HEK293 (cell line): ENCODE measurements around the gene SOCS1.

Experiments used
- CTCF ChIA-PET: fragments of 350-600 bp; formaldehyde crosslinking; extraction: SDS; loops from one replicate; lab custom pipeline; 2021; ENCODE audit warnings: antibody characterized with exemption; lab: Yijun Ruan, JAX
- POLR2A ChIA-PET: fragments of 300-600 bp; formaldehyde crosslinking; extraction: SDS; loops from one replicate; lab custom pipeline; 2020; ENCODE audit warnings: antibody characterized with exemption, inconsistent platforms; lab: Yijun Ruan, JAX
- H3K27ac ChIP-seq: fragments of 200-500 bp; sonication (Bioruptor generic); 2 replicates; pipeline ENCODE4 v1.5.1; 2014; ENCODE audit warnings: low read depth, low read length, control low read depth, inconsistent platforms; ENCODE audit errors: extremely low read depth
- H3K36me3 ChIP-seq, 2 experiments: fragments of 200-500 bp in 1 of 2; sonication (Bioruptor generic) in 1 of 2; 1 replicate in 1 of 2; 2 replicates in 1 of 2; pipeline ENCODE4 v1.5.1; 2014 to 2017; ENCODE audit warnings: inconsistent platforms in 2 of 2, low read length in 2 of 2; ENCODE audit not compliant: control insufficient read depth in 2 of 2, insufficient read depth in 1 of 2
- H3K4me1 ChIP-seq: fragments of 200-500 bp; sonication (Bioruptor generic); 2 replicates; pipeline ENCODE4 v1.5.1; 2014; ENCODE audit warnings: mild to moderate bottlenecking, low read length, inconsistent platforms; ENCODE audit not compliant: control insufficient read depth, insufficient read depth
- H3K4me3 ChIP-seq: 2 replicates; pipeline ENCODE4 v1.5.1; 2011; ENCODE audit warnings: low read depth, mild to moderate bottlenecking, control low read depth, low read length, moderate library complexity
- H3K9me3 ChIP-seq: fragments of 200-500 bp; sonication (Bioruptor generic); 2 replicates; pipeline ENCODE4 v1.5.1; 2014; ENCODE audit warnings: low read depth, low read length, inconsistent platforms; ENCODE audit not compliant: control insufficient read depth, insufficient read depth
- BCL11B ChIP-seq: fragments of 450-650 bp; formaldehyde crosslinking; IDR thresholded peaks from 2 replicates; pipeline ENCODE4 v1.5.1; 2016; ENCODE audit warnings: low read depth, missing biosample characterization, missing genetic modification characterization
- EGR2 ChIP-seq: fragments of 450-650 bp; formaldehyde crosslinking; IDR thresholded peaks from 2 replicates; pipeline ENCODE4 v1.5.1; 2016; ENCODE audit warnings: low read depth, missing biosample characterization, missing genetic modification characterization
- GFI1B ChIP-seq: fragments of 450-650 bp; formaldehyde crosslinking; IDR thresholded peaks from 2 replicates; pipeline ENCODE4 v1.5.1; 2016; ENCODE audit warnings: missing biosample characterization, missing genetic modification characterization
- GLIS1 ChIP-seq: fragments of 450-650 bp; formaldehyde crosslinking; IDR thresholded peaks from 2 replicates; pipeline ENCODE4 v1.5.1; 2016; ENCODE audit warnings: missing biosample characterization, missing genetic modification characterization
- TRIM28 ChIP-seq: IDR thresholded peaks from 2 replicates; pipeline ENCODE4 v1.6.1; 2011; ENCODE audit warnings: low read length, control low read depth, borderline replicate concordance
- WT1 ChIP-seq: fragments of 450-650 bp; formaldehyde crosslinking; IDR thresholded peaks from 2 replicates; pipeline ENCODE4 v1.5.1; 2016; ENCODE audit warnings: missing biosample characterization, missing genetic modification characterization
- ZBTB11 ChIP-seq: fragments of 450-650 bp; formaldehyde crosslinking; conservative IDR thresholded peaks from 2 replicates; pipeline ENCODE4 v1.5.1; 2016; ENCODE audit warnings: low read depth, missing biosample characterization, missing genetic modification characterization
- ZFHX2 ChIP-seq: fragments of 450-650 bp; formaldehyde crosslinking; conservative IDR thresholded peaks from 2 replicates; pipeline ENCODE4 v1.5.1; 2016; ENCODE audit warnings: missing biosample characterization, missing genetic modification characterization
- ZFP37 ChIP-seq: fragments of 450-650 bp; formaldehyde crosslinking; IDR thresholded peaks from 2 replicates; pipeline ENCODE4 v1.5.1; 2016; ENCODE audit warnings: missing biosample characterization, missing genetic modification characterization
- ZFP41 ChIP-seq: fragments of 450-650 bp; formaldehyde crosslinking; IDR thresholded peaks from 2 replicates; pipeline ENCODE4 v1.5.1; 2016; ENCODE audit warnings: missing biosample characterization, missing genetic modification characterization, borderline replicate concordance
- ZNF112 ChIP-seq: fragments of 450-650 bp; formaldehyde crosslinking; IDR thresholded peaks from 2 replicates; pipeline ENCODE4 v1.5.0; 2017; ENCODE audit warnings: missing biosample characterization, missing genetic modification characterization
- ZNF140 ChIP-seq: fragments of 450-650 bp; formaldehyde crosslinking; IDR thresholded peaks from 2 replicates; pipeline ENCODE4 v1.5.1; 2016; ENCODE audit warnings: missing biosample characterization, missing genetic modification characterization
- ZNF280D ChIP-seq: fragments of 450-650 bp; formaldehyde crosslinking; IDR thresholded peaks from 2 replicates; pipeline ENCODE4 v1.5.1; 2016; ENCODE audit warnings: missing biosample characterization, missing genetic modification characterization
- ZNF302 ChIP-seq: fragments of 450-650 bp; formaldehyde crosslinking; IDR thresholded peaks from 2 replicates; pipeline ENCODE4 v1.5.1; 2016; ENCODE audit warnings: missing biosample characterization, missing genetic modification characterization, low read depth
- ZNF510 ChIP-seq: fragments of 450-650 bp; formaldehyde crosslinking; IDR thresholded peaks from 2 replicates; pipeline ENCODE4 v1.5.1; 2018; ENCODE audit warnings: mild to moderate bottlenecking, missing genetic modification characterization, missing biosample characterization; ENCODE audit not compliant: insufficient replicate concordance
- ZNF555 ChIP-seq: fragments of 450-650 bp; formaldehyde crosslinking; conservative IDR thresholded peaks from 2 replicates; pipeline ENCODE4 v1.5.1; 2017; ENCODE audit warnings: missing biosample characterization, mild to moderate bottlenecking, missing genetic modification characterization, inconsistent platforms
- ZNF558 ChIP-seq: fragments of 450-650 bp; formaldehyde crosslinking; IDR thresholded peaks from 2 replicates; pipeline ENCODE4 v1.5.1; 2016; ENCODE audit warnings: missing biosample characterization, missing genetic modification characterization
- ZNF596 ChIP-seq: fragments of 450-650 bp; IDR thresholded peaks from 2 replicates; pipeline ENCODE4 v1.5.0; 2018; ENCODE audit warnings: missing biosample characterization, mild to moderate bottlenecking, missing genetic modification characterization, moderate library complexity
- ZNF610 ChIP-seq: fragments of 450-650 bp; formaldehyde crosslinking; IDR thresholded peaks from 2 replicates; pipeline ENCODE4 v1.5.1; 2016; ENCODE audit warnings: missing biosample characterization, missing genetic modification characterization, borderline replicate concordance
- TF ChIP-seq, protein P1 (sequence below): sonication (generic); formaldehyde crosslinking; IDR thresholded peaks from 2 replicates; pipeline ENCODE4 v1.8.1; 2022; ENCODE audit warnings: mild to moderate bottlenecking, moderate library complexity, missing genetic modification reagents
- TF ChIP-seq, protein P2 (sequence below): fragments of 450-650 bp; formaldehyde crosslinking; IDR thresholded peaks from 2 replicates; pipeline ENCODE4 v1.5.1; 2017; ENCODE audit warnings: missing biosample characterization, missing genetic modification characterization
- TF ChIP-seq, protein P3 (sequence below): fragments of 450-650 bp; formaldehyde crosslinking; IDR thresholded peaks from 2 replicates; pipeline ENCODE4 v1.5.1; 2016; ENCODE audit warnings: missing biosample characterization, missing genetic modification characterization

SOCS1 gene

DNA sequence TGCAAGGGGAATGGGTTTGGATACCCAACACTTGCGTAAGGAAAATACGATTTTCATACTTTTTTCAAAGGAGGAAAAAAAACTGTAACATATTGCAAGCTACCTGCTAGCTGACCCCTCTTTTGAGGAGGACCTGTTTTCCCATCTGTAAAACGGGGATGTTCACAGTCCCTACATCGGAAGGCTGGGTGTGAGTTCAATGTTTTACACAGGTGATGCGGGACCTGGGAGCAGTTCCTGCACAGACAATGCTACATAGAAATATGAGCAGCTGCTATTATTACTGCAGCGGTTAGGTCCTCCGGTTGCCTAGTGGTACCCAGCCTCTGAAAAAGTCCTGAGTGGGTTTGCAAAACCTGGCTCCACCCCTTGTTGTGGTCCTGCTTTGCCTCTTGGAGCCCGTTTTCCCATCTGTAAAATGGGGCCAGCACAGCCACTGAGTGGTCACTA, 3.5 kb downstream of the SOCS1 start:
- peaks cover 5% of the 10 kb centered on the region; the same call in 1 of the 2 replicates for H3K4me1 ChIP-seq
- POLR2A ChIA-PET, result interaction anchor here (0.5 kb wide), 1 partner anchor 94 kb away, joined by 6 read pairs; no protein-coding TSS in a partner anchor
- no peaks in the 10 kb centered on the region for H3K36me3 ChIP-seq
- CTCF ChIA-PET, result interaction anchor here (1.2 to 1.6 kb wide), 2 partner anchors 280 to 298 kb away, joined by 5 to 7 read pairs; no protein-coding TSS in a partner anchor
- no peak overlapping the region for H3K4me3 ChIP-seq
- no peak for TF ChIP-seq BCL11B (tag by site-specific recombination)
- TF ChIP-seq ZNF140 (tag by site-specific recombination), result no peak
- no peak for TF ChIP-seq ZNF302 (tag by site-specific recombination)
- no peak for TF ChIP-seq ZNF610 (tag by site-specific recombination)
- no peak for TF ChIP-seq ZNF112 (tag by site-specific recombination)
- no peak for TF ChIP-seq GLIS1 (tag by site-specific recombination)
- TF ChIP-seq TRIM28, result no peak
- TF ChIP-seq ZFP41 (tag by site-specific recombination), result no peak
- TF ChIP-seq EGR2 (tag by site-specific recombination), result no peak
- TF ChIP-seq ZNF555 (tag by site-specific recombination), result no peak
- TF ChIP-seq, protein P1, sequence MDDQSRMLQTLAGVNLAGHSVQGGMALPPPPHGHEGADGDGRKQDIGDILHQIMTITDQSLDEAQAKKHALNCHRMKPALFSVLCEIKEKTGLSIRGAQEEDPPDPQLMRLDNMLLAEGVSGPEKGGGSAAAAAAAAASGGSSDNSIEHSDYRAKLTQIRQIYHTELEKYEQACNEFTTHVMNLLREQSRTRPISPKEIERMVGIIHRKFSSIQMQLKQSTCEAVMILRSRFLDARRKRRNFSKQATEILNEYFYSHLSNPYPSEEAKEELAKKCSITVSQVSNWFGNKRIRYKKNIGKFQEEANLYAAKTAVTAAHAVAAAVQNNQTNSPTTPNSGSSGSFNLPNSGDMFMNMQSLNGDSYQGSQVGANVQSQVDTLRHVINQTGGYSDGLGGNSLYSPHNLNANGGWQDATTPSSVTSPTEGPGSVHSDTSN, result no peak
- no peak for TF ChIP-seq ZNF596 (tag by site-specific recombination)
- no peak for TF ChIP-seq ZFP37 (tag by site-specific recombination)
- no peak for TF ChIP-seq ZBTB11
- H3K27ac ChIP-seq, result no peak overlapping the region
- H3K9me3 ChIP-seq, result no peaks in the 10 kb centered on the region

GRCh38 chr16:11251525-11252481, 4.2 kb downstream of the SOCS1 start:
- ChIA-PET CTCF (interaction anchor here (1.6 kb wide), 1 partner anchor 298 kb away, joined by 5 read pairs; no protein-coding TSS in a partner anchor), POLR2A (interaction anchor here (0.5 kb wide), 1 partner anchor 95 kb away, joined by 6 read pairs; no protein-coding TSS in a partner anchor)
- no peaks in the 10 kb centered on the region for H3K9me3 ChIP-seq
- no peaks in the 10 kb centered on the region for H3K36me3 ChIP-seq
- no peak overlapping the region for H3K4me3 ChIP-seq
- H3K4me1 ChIP-seq, result peaks cover 2% of the 10 kb centered on the region; the same call in 1 of the 2 replicates
- H3K27ac ChIP-seq, result no peak overlapping the region
- TF ChIP-seq ZNF558 (no peak), WT1 (tag by site-specific recombination) (no peak), GFI1B (tag by site-specific recombination) (no peak), ZNF510 (tag by site-specific recombination) (no peak), ZNF555 (tag by site-specific recombination) (no peak), ZNF280D (tag by site-specific recombination) (no peak), GLIS1 (tag by site-specific recombination) (peak; percentile 49), ZFHX2 (peak; percentile 78)
- TF ChIP-seq, protein P2, sequence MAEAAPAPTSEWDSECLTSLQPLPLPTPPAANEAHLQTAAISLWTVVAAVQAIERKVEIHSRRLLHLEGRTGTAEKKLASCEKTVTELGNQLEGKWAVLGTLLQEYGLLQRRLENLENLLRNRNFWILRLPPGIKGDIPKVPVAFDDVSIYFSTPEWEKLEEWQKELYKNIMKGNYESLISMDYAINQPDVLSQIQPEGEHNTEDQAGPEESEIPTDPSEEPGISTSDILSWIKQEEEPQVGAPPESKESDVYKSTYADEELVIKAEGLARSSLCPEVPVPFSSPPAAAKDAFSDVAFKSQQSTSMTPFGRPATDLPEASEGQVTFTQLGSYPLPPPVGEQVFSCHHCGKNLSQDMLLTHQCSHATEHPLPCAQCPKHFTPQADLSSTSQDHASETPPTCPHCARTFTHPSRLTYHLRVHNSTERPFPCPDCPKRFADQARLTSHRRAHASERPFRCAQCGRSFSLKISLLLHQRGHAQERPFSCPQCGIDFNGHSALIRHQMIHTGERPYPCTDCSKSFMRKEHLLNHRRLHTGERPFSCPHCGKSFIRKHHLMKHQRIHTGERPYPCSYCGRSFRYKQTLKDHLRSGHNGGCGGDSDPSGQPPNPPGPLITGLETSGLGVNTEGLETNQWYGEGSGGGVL, result peak; percentile 47; the same call in 1 of the 2 replicates
- TF ChIP-seq, protein P3, sequence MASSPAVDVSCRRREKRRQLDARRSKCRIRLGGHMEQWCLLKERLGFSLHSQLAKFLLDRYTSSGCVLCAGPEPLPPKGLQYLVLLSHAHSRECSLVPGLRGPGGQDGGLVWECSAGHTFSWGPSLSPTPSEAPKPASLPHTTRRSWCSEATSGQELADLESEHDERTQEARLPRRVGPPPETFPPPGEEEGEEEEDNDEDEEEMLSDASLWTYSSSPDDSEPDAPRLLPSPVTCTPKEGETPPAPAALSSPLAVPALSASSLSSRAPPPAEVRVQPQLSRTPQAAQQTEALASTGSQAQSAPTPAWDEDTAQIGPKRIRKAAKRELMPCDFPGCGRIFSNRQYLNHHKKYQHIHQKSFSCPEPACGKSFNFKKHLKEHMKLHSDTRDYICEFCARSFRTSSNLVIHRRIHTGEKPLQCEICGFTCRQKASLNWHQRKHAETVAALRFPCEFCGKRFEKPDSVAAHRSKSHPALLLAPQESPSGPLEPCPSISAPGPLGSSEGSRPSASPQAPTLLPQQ (tag by site-specific recombination), result no peak
